Mammary epithelial cell (primary cell): ENCODE results near the gene MKI67.

Experiments
- CTCF ChIP-seq, 2 donors: IDR thresholded peaks in 1 of 2; conservative IDR thresholded peaks in 1 of 2; 2 replicates each; pipeline ENCODE4 v1.5.1; 2011 to 2012; ENCODE audit warnings: inconsistent platforms in 2 of 2, low read length in 2 of 2, mild to moderate bottlenecking in 2 of 2, control low read depth in 1 of 2, low read depth in 1 of 2; ENCODE audit not compliant: insufficient read depth in 1 of 2; ENCODE audit errors: extremely low read depth in 1 of 2
- EZH2 ChIP-seq: IDR thresholded peaks from 2 replicates; pipeline ENCODE4 v1.6.1; 2012; ENCODE audit warnings: low read length, inconsistent platforms, borderline replicate concordance

- no peak for TF ChIP-seq CTCF (conservative IDR thresholded peaks at IDR 0.05 in 1 of 2, IDR thresholded peaks at IDR 0.05 in 1 of 2; ENCODE audit: extremely low read depth in 1 of 2, insufficient read depth in 1 of 2, low read depth in 1 of 2, low read length in 2 of 2)
- no peak for TF ChIP-seq EZH2
Measured at GRCh38 chr10:128165536-128165935, 39.3 kb upstream of the MKI67 start.
